Dendritic cell treated with granulocyte-macrophage colony-stimulating factor and Interleukin-4, amounts not matched to agents 40 ng/mL and 50 ng/mL, for 4 days (primary cell): Measurements from ENCODE around the gene SH3RF1.
"Not testable (repeated sequence)": the region's sequence is repeated elsewhere in the genome, so short reads cannot be mapped to it uniquely, and the experiment has no call there.

Experiments used
- H3K27ac Mint-ChIP-seq: one replicate; pipeline ENCODE4 v1.8.0; 2022; ENCODE audit warnings: mild to moderate bottlenecking, mixed read lengths
- H3K27me3 Mint-ChIP-seq: one replicate; pipeline ENCODE4 v1.8.0; 2022; ENCODE audit warnings: mild to moderate bottlenecking, mixed read lengths
- H3K36me3 Mint-ChIP-seq: one replicate; pipeline ENCODE4 v1.8.0; 2022; ENCODE audit warnings: low read depth, mixed read lengths
- H3K4me1 Mint-ChIP-seq: one replicate; pipeline ENCODE4 v1.8.0; 2022; ENCODE audit warnings: low read depth, mixed read lengths
- H3K4me3 Mint-ChIP-seq: one replicate; pipeline ENCODE4 v1.8.0; 2022; ENCODE audit warnings: mild to moderate bottlenecking, moderate library complexity, mixed read lengths
- H3K9me3 Mint-ChIP-seq: one replicate; pipeline ENCODE4 v1.8.0; 2022; ENCODE audit warnings: mixed read lengths
- intact Hi-C: fragments of 100-400 bp; cut with micrococcal nuclease; formaldehyde crosslinking; loops from one replicate; pipeline ENCODE4 v1.15.0; 2022

SH3RF1 gene

DNA sequence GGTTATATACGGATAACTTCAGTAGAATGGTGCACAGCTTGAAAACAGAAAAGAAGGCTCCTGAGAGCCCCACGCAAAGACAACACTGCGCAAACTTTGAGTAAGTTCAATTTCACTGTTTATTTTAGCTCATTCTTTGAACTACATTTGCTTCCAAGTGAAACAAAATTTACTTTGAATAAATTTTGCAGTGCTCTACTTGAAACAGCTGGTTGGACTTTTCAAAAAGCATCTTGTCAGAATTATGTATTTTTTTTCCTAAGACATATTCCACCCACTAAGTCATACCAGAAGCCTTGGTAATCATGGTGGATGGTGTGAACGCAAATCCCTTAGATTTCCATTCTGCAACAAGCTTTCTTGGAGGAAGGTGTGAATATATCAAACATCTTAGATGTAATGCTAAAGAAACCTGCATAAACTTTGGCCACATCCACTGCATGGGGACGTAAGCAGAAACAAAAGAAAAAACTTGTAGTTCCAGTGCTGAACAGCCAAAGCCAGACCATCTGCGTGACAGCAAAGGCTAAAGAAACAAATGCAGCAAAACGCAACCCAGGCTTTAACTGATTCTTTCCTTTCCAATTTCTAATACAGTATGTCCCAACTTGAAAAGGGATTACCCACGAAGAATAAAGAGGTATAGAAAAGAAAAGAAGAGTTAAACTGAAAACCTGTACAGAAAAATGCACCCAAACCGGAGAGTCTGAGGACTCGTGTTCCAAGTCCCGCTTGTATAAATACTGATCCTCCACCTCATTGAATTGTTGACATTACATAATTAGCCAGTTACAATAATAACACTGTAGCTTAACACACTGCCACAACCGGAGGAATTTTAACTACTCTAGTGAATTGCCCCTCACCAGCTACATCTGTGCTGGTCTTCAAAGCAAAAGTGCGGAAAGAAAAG is 90.9 kb downstream of the SH3RF1 start:
- Mint-ChIP-seq H3K4me3 (no peak overlapping the region), H3K36me3 (no peaks in the 10 kb centered on the region), H3K27me3 (no peaks in the 10 kb centered on the region), H3K27ac (no peak overlapping the region), H3K9me3 (no peaks in the 10 kb centered on the region), H3K4me1 (peaks cover 12% of the 10 kb centered on the region)
- intact Hi-C loops = no loop called here

DNA sequence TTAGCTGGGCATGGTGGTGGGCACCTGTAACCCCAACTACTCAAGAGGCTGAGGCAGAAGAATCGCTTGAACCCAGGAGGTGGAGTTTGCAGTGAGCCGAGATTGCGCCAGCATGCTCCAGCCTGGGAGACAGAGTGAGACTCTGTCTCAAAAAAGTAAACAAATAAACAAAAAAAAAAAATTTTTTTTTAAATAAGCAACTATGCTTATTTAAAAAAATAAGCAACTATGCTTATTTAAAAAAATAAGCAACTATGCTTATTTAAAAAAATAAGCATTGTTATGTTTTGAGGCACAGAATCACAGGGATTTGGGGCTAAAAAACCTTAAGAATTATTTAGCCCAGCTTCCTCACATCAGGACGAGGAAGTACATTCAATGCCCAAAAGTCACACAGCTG is 92.7 kb downstream of the SH3RF1 start:
- H3K36me3 Mint-ChIP-seq, intact Hi-C loops, H3K27ac Mint-ChIP-seq, H3K9me3 Mint-ChIP-seq, H3K4me3 Mint-ChIP-seq, H3K27me3 Mint-ChIP-seq: not testable (repeated sequence)
- H3K4me1 Mint-ChIP-seq = peaks cover 19% of the 10 kb centered on the region

DNA sequence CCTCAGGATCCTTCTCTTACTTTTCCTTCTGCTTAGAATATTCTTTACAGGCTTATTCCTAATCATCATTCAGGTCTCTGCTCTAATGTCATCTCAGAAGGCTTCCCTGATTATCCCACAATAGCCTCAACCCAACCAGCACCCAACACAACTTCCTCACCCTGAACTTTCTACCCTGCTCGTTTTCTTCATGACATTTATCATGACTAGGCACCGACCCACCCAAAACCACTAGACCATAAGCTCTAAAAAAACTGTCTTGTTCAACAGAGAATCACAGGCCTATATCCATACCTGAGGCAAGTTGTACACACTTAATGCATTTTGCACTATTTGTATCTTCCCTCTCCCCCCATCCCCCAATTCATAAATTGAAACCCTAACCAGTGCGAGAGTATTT is 95.3 kb downstream of the SH3RF1 start:
- Mint-ChIP-seq H3K27me3 (no peaks in the 10 kb centered on the region), H3K9me3 (no peaks in the 10 kb centered on the region), H3K36me3 (no peaks in the 10 kb centered on the region), H3K27ac (no peak overlapping the region), H3K4me1 (peaks cover 22% of the 10 kb centered on the region), H3K4me3 (no peak overlapping the region)
- intact Hi-C loops = no loop called here

DNA sequence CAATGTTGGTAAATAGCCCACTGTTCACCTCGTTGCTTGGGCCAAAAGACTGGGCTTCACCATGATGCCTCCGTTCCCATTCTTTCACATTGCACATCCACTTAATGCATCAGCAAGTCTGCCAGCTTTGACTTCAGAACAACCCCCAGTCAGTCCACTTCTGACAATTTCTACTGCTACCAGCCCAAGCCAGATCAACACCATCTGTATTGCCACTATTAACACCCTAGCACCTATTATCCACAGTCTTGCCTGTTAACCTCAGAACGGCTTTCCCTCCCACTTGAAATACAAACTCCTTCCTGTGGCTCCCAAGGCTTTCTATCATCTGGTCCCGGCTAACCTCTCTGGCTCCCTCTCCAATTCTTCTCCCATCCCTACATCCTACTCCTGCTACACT is 95.7 kb downstream of the SH3RF1 start:
- intact Hi-C loops = no loop called here
- peaks cover 22% of the 10 kb centered on the region for H3K4me1 Mint-ChIP-seq
- no peak overlapping the region for H3K27ac Mint-ChIP-seq
- no peaks in the 10 kb centered on the region for H3K9me3 Mint-ChIP-seq
- no peaks in the 10 kb centered on the region for H3K27me3 Mint-ChIP-seq
- H3K4me3 Mint-ChIP-seq = no peak overlapping the region
- no peaks in the 10 kb centered on the region for H3K36me3 Mint-ChIP-seq

DNA sequence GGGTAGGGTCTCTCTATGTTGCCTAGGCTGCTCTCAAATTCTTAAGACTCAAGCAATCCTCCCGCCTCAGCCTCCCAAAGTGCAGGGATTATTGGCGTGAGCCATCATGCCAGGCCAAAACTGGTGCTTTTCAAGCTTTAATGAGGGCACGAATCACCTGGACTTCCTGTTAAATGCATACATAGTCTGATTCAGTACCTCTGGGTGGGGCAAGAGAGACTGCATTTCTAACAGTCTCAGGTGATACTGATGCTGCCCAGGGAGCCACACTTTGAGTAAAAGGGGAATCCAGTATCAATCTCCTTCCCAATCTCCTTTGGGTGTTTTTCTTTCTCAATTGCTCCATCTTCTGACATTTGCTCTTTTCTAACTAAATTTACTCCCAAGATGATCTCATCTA is 96.5 kb downstream of the SH3RF1 start:
- Mint-ChIP-seq H3K27me3 (no peaks in the 10 kb centered on the region), H3K4me1 (peaks cover 22% of the 10 kb centered on the region), H3K9me3 (no peaks in the 10 kb centered on the region), H3K4me3 (no peak overlapping the region), H3K27ac (no peak overlapping the region), H3K36me3 (no peaks in the 10 kb centered on the region)
- intact Hi-C loops = no loop called here

DNA sequence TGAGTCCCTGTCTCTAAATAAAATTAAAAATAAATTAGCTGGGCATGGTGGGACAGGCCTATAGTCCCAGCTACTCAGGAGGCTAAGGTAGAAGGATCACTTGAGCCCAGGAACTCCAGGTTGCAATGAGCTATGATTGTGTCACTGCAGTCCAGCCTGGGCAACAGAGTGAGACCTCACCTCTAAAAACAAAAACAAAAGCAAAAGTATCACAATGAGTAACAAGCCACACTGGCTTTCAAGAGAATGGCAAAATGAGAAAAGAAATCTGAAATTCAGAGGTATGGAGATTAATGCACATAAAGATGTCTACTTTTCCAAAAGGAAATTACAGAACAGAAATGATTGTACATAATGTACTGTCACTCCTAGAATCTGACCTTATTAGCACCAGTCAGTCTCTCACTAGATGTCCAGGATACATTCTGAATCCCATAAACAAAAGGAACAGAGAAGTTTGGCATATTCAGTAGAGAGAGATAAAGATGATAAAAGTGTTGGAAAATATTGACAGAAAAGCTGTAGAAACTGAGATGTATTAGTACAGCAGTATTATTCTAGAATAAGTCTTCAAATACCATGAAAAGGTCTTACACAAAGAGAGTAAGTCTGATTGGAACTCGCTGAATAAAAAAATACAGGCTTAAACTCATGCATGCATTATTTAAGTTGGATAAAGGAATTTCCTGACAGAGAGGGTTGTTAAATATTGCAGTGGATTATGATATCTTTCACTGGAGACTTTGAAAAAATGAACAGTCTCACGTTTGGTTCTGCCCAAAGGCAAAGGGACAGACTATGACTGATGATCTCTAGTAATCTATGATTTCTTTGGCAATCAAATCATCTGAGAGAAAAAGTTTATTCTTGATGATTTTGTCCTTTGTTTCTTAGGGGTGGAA is 102.5 kb downstream of the SH3RF1 start:
- no peak overlapping the region for H3K4me3 Mint-ChIP-seq
- H3K36me3 Mint-ChIP-seq = no peaks in the 10 kb centered on the region
- intact Hi-C loops = no loop called here
- peaks cover 4% of the 10 kb centered on the region for H3K4me1 Mint-ChIP-seq
- H3K9me3 Mint-ChIP-seq = no peaks in the 10 kb centered on the region
- H3K27ac Mint-ChIP-seq = no peak overlapping the region
- H3K27me3 Mint-ChIP-seq = no peaks in the 10 kb centered on the region

DNA sequence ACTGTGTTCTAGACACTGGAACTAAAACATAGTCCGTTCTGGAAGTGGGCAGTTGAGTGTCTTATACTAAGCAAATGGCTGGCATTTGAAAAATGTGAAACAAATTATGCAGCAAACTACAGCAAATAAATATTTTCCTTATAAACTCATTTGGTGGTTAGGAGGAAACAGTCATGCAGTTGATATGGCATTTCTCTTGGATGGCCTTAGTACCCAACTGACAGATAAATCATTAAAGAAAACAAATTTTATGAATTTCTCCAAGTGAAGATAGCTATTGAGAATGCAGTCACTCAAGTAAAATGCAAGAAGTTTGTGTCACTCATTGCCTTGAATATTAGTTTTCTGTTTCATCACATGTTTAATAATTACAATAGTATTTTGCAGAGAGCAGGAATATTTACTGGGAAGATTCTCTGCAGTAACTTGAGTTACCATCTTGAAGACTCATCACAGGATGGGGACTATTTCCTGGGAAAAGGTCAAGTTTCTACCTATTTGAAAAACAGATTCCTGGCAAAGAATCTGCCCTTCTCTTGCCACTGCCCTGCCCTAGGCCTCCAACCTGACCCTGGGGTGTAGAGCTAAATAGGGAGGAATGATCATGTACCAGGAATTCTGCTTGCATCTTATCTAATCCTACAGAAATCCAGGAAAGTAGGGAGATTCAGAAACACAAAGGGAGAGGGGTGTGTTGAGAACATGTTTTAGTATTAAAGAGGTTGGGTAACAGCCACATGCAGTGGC is 105.9 kb downstream of the SH3RF1 start:
- Mint-ChIP-seq H3K4me3 (no peak overlapping the region), H3K27ac (no peak overlapping the region), H3K36me3 (no peaks in the 10 kb centered on the region), H3K27me3 (no peaks in the 10 kb centered on the region), H3K4me1 (no peaks in the 10 kb centered on the region), H3K9me3 (no peaks in the 10 kb centered on the region)
- intact Hi-C loops = no loop called here

DNA sequence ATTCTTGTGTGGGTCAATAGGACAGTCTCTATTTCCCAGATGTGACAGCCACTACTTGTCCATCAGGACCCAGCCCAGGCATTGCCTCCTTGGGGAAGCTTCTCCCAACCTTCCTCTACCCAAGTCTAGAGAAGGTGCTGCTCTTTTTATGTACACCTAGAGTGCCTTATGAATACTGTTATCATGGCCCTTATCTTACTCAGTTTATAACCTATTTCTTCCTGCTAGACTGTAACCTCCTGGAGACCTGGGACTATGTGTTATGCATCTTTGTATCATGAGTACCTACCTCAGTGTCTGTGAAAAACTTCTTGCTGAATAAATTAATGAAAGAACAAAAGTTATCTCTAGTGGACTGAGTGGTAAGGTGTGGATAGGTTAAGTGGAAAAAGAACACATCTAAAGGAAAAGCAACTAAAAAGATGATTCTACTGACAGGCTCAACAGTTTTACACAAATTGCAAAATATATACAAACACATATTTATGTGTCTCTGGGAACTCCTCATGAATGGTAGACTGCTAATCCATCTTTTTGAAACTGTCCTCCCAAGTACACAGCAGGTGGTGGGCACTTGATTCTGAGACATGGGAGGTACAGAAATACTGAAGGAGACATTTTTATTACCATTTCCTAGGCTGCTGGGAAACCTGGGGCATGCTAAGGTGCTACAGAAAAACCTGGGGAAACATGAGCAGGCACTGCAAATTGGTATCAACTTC is 106.6 kb downstream of the SH3RF1 start:
- no peak overlapping the region for H3K4me3 Mint-ChIP-seq
- H3K9me3 Mint-ChIP-seq = no peaks in the 10 kb centered on the region
- no peaks in the 10 kb centered on the region for H3K27me3 Mint-ChIP-seq
- intact Hi-C loops = no loop called here
- no peaks in the 10 kb centered on the region for H3K36me3 Mint-ChIP-seq
- H3K4me1 Mint-ChIP-seq = no peaks in the 10 kb centered on the region
- H3K27ac Mint-ChIP-seq = no peak overlapping the region

DNA sequence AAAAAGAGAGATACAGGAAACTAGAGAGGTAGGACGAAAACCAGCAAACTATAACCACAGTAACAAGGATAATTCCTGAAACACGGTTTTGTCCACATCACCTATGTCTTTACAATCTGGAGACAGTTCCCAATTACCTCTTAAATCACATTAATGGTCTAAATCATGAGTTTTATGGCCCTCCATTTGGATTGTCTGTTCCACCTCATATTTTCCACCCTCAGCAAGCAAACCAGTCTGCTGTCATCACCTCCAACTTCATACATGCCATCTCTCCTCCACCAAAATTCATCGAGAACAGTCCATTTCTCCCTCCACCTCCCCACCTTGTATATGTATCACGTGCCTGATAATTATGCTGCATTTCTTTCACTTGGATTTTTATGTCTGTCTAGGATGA is 107.3 kb downstream of the SH3RF1 start:
- intact Hi-C loops = no loop called here
- Mint-ChIP-seq H3K4me3 (no peak overlapping the region), H3K9me3 (no peaks in the 10 kb centered on the region), H3K27me3 (no peaks in the 10 kb centered on the region), H3K4me1 (no peaks in the 10 kb centered on the region), H3K27ac (no peak overlapping the region), H3K36me3 (no peaks in the 10 kb centered on the region)

DNA sequence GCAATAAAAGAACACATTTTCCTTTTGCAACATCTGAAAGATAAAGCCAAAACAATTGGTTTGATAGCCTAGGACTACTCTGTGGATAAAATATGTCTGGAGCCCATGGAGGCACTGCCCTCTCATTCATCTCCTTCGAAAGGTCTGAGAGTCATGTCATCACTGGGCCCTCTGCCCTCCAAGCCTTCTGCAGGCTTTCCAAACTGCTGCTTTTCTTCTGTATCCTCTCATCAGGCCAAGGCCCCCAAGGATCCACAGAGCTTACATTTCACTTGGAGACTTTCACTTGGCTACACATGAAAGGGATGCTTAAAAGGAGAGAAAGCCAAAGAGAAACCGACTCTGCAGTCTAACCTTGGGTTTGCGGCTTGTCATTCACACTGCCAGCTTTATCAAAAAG is 109.9 kb downstream of the SH3RF1 start:
- no peak overlapping the region for H3K27ac Mint-ChIP-seq
- no peak overlapping the region for H3K4me3 Mint-ChIP-seq
- H3K4me1 Mint-ChIP-seq = peaks cover 5% of the 10 kb centered on the region
- no peaks in the 10 kb centered on the region for H3K27me3 Mint-ChIP-seq
- intact Hi-C loops = no loop called here
- no peaks in the 10 kb centered on the region for H3K36me3 Mint-ChIP-seq
- no peaks in the 10 kb centered on the region for H3K9me3 Mint-ChIP-seq

DNA sequence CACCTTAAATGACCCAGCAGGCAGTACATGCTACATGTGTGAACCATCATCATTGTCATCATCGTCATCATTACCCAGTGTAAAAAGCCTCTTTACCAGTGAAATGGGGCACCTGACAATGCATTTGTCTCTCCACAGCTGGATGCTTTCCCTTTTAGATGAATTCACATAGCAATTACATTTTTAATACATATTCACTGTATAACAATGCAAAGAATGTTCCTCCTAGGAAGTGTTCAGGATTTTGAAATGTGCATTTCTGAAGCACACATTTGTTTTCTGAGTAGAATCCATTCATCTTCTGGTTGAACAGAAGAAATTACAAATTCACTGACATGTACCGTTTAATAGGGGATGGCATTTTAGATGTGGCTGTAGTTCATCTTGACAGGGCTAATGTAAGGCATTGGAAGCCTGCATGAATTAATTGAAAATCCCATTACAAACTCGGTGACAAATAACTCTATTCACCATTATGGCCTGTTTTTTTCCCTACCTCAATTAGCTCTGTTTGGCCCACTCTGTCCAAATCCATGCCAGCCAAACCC is 111.1 kb downstream of the SH3RF1 start:
- H3K27ac Mint-ChIP-seq = no peak overlapping the region
- no peaks in the 10 kb centered on the region for H3K9me3 Mint-ChIP-seq
- intact Hi-C loops = no loop called here
- no peaks in the 10 kb centered on the region for H3K36me3 Mint-ChIP-seq
- H3K4me1 Mint-ChIP-seq = peaks cover 5% of the 10 kb centered on the region
- no peaks in the 10 kb centered on the region for H3K27me3 Mint-ChIP-seq
- no peak overlapping the region for H3K4me3 Mint-ChIP-seq

DNA sequence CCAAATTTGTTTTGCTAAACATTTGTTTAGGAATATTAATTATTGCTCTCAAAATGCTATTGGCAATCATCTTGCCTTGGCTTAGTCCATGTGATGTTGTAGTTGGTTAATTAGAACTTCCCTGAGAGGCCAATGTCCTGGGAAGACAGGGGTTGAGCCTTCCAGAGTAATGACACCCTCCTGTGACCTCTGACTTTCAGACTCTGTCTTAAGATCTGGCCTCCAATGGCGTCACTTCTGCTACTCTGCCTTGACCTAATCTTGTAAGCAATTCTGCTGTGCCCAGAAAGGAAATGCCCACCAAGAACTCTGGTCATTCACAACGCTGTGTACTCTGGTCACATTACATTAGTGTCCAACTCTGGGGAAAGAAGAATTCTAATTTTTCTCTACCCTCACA is 111.9 kb downstream of the SH3RF1 start:
- no peak overlapping the region for H3K27ac Mint-ChIP-seq
- no peaks in the 10 kb centered on the region for H3K36me3 Mint-ChIP-seq
- no peaks in the 10 kb centered on the region for H3K27me3 Mint-ChIP-seq
- intact Hi-C loops = no loop called here
- H3K9me3 Mint-ChIP-seq = no peaks in the 10 kb centered on the region
- H3K4me3 Mint-ChIP-seq = no peak overlapping the region
- peaks cover 5% of the 10 kb centered on the region for H3K4me1 Mint-ChIP-seq

DNA sequence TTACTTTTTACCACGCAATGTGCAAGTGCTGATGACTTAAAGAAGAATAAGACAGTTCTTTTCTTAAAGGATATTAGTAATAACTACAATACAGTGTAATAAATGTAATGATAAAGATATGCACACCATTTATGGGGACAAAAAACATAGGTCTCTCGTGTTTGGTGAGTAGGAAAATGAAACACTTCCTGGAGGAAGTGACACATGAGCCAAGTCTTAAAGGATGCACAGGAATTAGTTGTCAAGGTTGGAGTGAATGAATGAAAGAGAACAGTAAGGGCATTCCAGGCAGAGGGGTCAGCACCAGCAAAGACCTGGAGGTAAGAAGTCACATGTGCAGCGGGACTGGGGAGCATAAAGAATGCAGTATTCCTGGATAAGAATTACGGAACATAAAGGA is 112.7 kb downstream of the SH3RF1 start:
- intact Hi-C loops = no loop called here
- no peaks in the 10 kb centered on the region for H3K27me3 Mint-ChIP-seq

More for the DNA sequence above, 112.7 kb downstream of the SH3RF1 start:
- Mint-ChIP-seq H3K9me3 (no peaks in the 10 kb centered on the region), H3K4me3 (no peak overlapping the region), H3K27ac (no peak overlapping the region), H3K36me3 (no peaks in the 10 kb centered on the region), H3K4me1 (peaks cover 5% of the 10 kb centered on the region)
